PFSK-1 (cell line): Measurements from ENCODE around the gene CDC7.

Experiments
- FOXP2 ChIP-seq: optimal IDR thresholded peaks from 2 replicates; pipeline ENCODE3; 2011; ENCODE audit warnings: borderline replicate concordance, control low read depth, inconsistent platforms; ENCODE audit not compliant: insufficient read depth; ENCODE audit errors: extremely low read length, extremely low read depth
- POLR2AphosphoS5 ChIP-seq: IDR thresholded peaks from 2 replicates; pipeline ENCODE4 v1.6.1; 2012; ENCODE audit warnings: low read depth, mild to moderate bottlenecking, control low read depth, low read length, moderate library complexity
- SIN3A ChIP-seq: IDR thresholded peaks from 2 replicates; pipeline ENCODE4 v1.6.1; 2012; ENCODE audit warnings: mild to moderate bottlenecking, low read length, moderate library complexity, borderline replicate concordance; ENCODE audit not compliant: insufficient read depth
- TAF1 ChIP-seq: IDR thresholded peaks from 2 replicates; pipeline ENCODE4 v1.6.1; 2012; ENCODE audit warnings: low read length, control low read depth, borderline replicate concordance; ENCODE audit not compliant: insufficient read depth
- TF ChIP-seq, protein P1 (sequence below), 2 experiments: IDR thresholded peaks; 2 replicates each; pipeline versions ENCODE4 v1.6.1 to v1.8.0; 2011 to 2012; ENCODE audit warnings: low read depth in 2 of 2, low read length in 2 of 2, control low read depth in 1 of 2, inconsistent platforms in 1 of 2, mild to moderate bottlenecking in 1 of 2, moderate library complexity in 1 of 2; ENCODE audit not compliant: insufficient read depth in 1 of 2

The CDC7 gene

DNA sequence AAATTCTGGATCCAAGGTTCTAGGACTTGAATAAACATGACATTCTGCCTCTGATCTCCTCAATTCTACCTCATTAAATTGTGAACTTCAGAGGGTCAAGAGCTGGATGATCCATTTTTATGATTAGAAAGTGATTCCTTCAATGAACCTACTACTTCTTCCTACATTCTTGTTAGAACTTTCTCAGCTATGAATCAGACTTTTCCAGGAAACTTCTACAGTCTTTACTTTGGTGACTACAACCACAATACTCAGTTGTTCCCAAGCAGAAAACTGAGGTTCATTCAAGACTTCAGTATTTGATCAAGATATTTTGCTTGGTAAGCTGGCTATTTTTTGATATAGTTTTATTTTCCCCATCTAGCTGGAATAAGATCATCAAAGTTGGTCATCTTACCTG lies 51.4 kb downstream of the CDC7 start:
- TF ChIP-seq POLR2AphosphoS5 = no peak
- TF ChIP-seq SIN3A = no peak
- no peak for TF ChIP-seq TAF1
- TF ChIP-seq, protein P1, sequence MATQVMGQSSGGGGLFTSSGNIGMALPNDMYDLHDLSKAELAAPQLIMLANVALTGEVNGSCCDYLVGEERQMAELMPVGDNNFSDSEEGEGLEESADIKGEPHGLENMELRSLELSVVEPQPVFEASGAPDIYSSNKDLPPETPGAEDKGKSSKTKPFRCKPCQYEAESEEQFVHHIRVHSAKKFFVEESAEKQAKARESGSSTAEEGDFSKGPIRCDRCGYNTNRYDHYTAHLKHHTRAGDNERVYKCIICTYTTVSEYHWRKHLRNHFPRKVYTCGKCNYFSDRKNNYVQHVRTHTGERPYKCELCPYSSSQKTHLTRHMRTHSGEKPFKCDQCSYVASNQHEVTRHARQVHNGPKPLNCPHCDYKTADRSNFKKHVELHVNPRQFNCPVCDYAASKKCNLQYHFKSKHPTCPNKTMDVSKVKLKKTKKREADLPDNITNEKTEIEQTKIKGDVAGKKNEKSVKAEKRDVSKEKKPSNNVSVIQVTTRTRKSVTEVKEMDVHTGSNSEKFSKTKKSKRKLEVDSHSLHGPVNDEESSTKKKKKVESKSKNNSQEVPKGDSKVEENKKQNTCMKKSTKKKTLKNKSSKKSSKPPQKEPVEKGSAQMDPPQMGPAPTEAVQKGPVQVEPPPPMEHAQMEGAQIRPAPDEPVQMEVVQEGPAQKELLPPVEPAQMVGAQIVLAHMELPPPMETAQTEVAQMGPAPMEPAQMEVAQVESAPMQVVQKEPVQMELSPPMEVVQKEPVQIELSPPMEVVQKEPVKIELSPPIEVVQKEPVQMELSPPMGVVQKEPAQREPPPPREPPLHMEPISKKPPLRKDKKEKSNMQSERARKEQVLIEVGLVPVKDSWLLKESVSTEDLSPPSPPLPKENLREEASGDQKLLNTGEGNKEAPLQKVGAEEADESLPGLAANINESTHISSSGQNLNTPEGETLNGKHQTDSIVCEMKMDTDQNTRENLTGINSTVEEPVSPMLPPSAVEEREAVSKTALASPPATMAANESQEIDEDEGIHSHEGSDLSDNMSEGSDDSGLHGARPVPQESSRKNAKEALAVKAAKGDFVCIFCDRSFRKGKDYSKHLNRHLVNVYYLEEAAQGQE (IDR thresholded peaks at IDR 0.05; ENCODE audit: insufficient read depth in 1 of 2, low read depth in 2 of 2, low read length in 2 of 2) = no peak
- TF ChIP-seq FOXP2 = no peak

GRCh38 chr1:91552596-91552995 lies 51.9 kb downstream of the CDC7 start:
- TF ChIP-seq SIN3A (no peak), POLR2AphosphoS5 (no peak), TAF1 (no peak), FOXP2 (no peak)
- TF ChIP-seq, protein P1 (IDR thresholded peaks at IDR 0.05; ENCODE audit: insufficient read depth in 1 of 2, low read depth in 2 of 2, low read length in 2 of 2) = no peak

DNA sequence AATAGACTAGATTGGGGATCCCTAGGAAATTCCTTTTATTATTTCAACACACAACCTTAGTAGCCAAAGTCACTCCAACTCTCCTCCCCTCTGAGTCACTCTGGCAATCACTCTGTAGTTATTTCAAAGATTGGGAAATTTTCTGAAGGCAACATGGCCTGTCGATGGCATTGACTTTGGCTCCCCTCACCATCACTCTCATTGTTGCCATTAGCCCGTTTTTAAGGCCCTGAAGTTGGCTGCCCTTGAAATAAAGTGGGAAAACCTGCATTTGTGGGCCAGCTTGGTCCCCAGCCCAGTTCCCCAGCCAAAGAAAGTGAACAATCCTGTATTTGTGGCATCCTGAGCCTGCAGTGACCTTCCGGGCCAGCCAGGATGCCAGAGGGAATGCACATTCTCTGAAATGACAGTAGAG lies 52.5 kb downstream of the CDC7 start:
- TF ChIP-seq, protein P1 (IDR thresholded peaks at IDR 0.05; ENCODE audit: insufficient read depth in 1 of 2, low read depth in 2 of 2, low read length in 2 of 2) = no peak
- TF ChIP-seq FOXP2 (no peak), TAF1 (no peak), SIN3A (no peak), POLR2AphosphoS5 (no peak)

- TF ChIP-seq POLR2AphosphoS5 = no peak
Observed at GRCh38 chr1:91555074-91555730, 54.6 kb downstream of the CDC7 start.

- TF ChIP-seq TAF1 = no peak
- no peak for TF ChIP-seq SIN3A
- TF ChIP-seq, protein P1 (IDR thresholded peaks at IDR 0.05; ENCODE audit: insufficient read depth in 1 of 2, low read depth in 2 of 2, low read length in 2 of 2) = no peak
- TF ChIP-seq FOXP2 = no peak
- no peak for TF ChIP-seq POLR2AphosphoS5
Observed at GRCh38 chr1:91555821-91556531, 55.3 kb downstream of the CDC7 start.
